CD4-positive, alpha-beta T cell (primary cell): Measurements from ENCODE around the gene TOMM22. TPM values are rescaled to one million over a fixed set of nuclear protein-coding genes. Genes with fewer than 3 reads are reported as not detected.

Experiments used
- ATAC-seq: fragments of 200-7000 bp; cut with Tn5 transposase; one replicate; pipeline ENCODE4 v1.10.0; 2022; ENCODE audit warnings: mild to moderate bottlenecking; ENCODE audit not compliant: poor library complexity
- CTCF ChIA-PET: fragments of 350-600 bp; sonication (Branson Sonifier 250); formaldehyde crosslinking; loops from one replicate; lab custom pipeline; 2021; ENCODE audit warnings: antibody characterized with exemption, inconsistent platforms; lab: Charles Lee
- POLR2A ChIA-PET: fragments of 350-600 bp; sonication (Branson Sonifier 250); formaldehyde crosslinking; loops from one replicate; lab custom pipeline; 2021; ENCODE audit warnings: antibody characterized with exemption, inconsistent platforms; lab: Charles Lee
- DNase-seq, 14 experiments: peaks; one replicate each; pipeline ENCODE4 v3.0.0-alpha.2; 2013 to 2020; ENCODE audit warnings: mixed read lengths in 2 of 14
- H3K27ac ChIP-seq, 2 donors: one replicate each; pipeline versions ENCODE4 v1.5.1 to v1.7.0; 2013; ENCODE audit warnings: low read length in 2 of 2, low read depth in 1 of 2, mild to moderate bottlenecking in 1 of 2
- H3K27me3 ChIP-seq, 2 experiments: 1 replicate in 1 of 2; 2 replicates in 1 of 2; pipeline versions ENCODE4 v1.6.1 to v1.7.0; 2013; ENCODE audit warnings: low read length in 2 of 2, control low read depth in 1 of 2, mild to moderate bottlenecking in 1 of 2, moderate library complexity in 1 of 2; ENCODE audit not compliant: insufficient read depth in 2 of 2, control insufficient read depth in 1 of 2
- H3K36me3 ChIP-seq: one replicate; pipeline ENCODE4 v1.6.1; 2013; ENCODE audit warnings: low read length, control low read depth; ENCODE audit not compliant: insufficient read depth
- H3K4me1 ChIP-seq: one replicate; pipeline ENCODE4 v1.6.1; 2013; ENCODE audit warnings: low read length, control low read depth; ENCODE audit not compliant: insufficient read depth
- H3K4me3 ChIP-seq: one replicate; pipeline ENCODE4 v1.5.1; 2013; ENCODE audit warnings: mild to moderate bottlenecking, low read length, moderate library complexity
- H3K9me3 ChIP-seq, 2 experiments: 1 replicate in 1 of 2; 2 replicates in 1 of 2; pipeline versions ENCODE4 v1.6.1 to v1.7.0; 2013; ENCODE audit warnings: low read length in 2 of 2, mild to moderate bottlenecking in 2 of 2, control low read depth in 1 of 2, moderate library complexity in 1 of 2; ENCODE audit not compliant: control insufficient read depth in 1 of 2, insufficient read depth in 1 of 2
- H3K27ac Mint-ChIP-seq: one replicate; pipeline ENCODE4 v1.8.0; 2020; ENCODE audit warnings: mixed read lengths
- H3K27me3 Mint-ChIP-seq: one replicate; pipeline ENCODE4 v1.8.0; 2021; ENCODE audit warnings: mixed read lengths
- H3K36me3 Mint-ChIP-seq: one replicate; pipeline ENCODE4 v1.8.0; 2021; ENCODE audit warnings: low read depth, mixed read lengths
- H3K4me1 Mint-ChIP-seq: one replicate; pipeline ENCODE4 v1.8.0; 2021; ENCODE audit warnings: low read depth, mixed read lengths
- H3K4me3 Mint-ChIP-seq: one replicate; pipeline ENCODE4 v1.8.0; 2020; ENCODE audit warnings: mild to moderate bottlenecking, mixed read lengths
- H3K9me3 Mint-ChIP-seq: one replicate; pipeline ENCODE4 v1.8.0; 2020; ENCODE audit warnings: mixed read lengths
- intact Hi-C, 2 experiments: fragments of 100-400 bp; cut with DNase I in 1 of 2; cut with micrococcal nuclease in 1 of 2; formaldehyde crosslinking; loops; one replicate each; pipeline versions ENCODE4 v1.15.1 to v1.9.0; 2023 to 2025; cut with DNase I, micrococcal nuclease
- total RNA-seq, 174 experiments: library from RNA in 2 of 174; stranded (reverse) in 2 of 174; gene quantifications; one replicate each; pipeline ENCODE4 v1.2.3 and lab custom pipeline; 2021 to 2026
- TF ChIP-seq, protein P1 (sequence below): fragments of 200-600 bp; IDR thresholded peaks from one replicate; pipeline ENCODE4 v1.8.0; 2022; ENCODE audit warnings: antibody characterized with exemption, mild to moderate bottlenecking

The TOMM22 gene
- total RNA-seq, 2 experiments from 2014 or later, result 53.7 to 54.8 TPM

DNA sequence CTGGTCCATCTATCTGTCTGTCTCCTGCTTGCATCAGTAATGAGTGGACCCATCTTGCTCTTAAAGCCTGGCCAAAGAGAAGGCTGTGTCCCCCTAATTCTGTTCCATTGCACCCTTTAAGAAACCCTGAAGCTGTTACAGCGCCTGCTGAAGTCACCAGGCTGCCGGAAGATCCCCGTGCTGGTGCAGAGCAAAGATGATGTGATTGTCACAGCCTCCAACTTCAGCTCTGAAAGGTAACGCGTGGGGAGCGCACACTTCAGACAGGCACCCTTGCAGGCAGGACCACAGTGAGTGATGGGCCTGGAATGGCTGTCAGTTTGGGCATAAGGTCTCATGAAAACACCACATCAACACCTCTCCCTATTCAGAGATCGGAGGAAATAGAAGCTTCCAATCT, 42.4 kb downstream of the TOMM22 start:
- no peak for ATAC-seq
- ChIA-PET CTCF (interaction anchor here (0.6 to 2.0 kb wide), 7 partner anchors 16 to 1152 kb away, joined by 3 to 22 read pairs (median 9); partner anchors contain the start of genes GTPBP1 and TOMM22), POLR2A (interaction anchor here (0.8 to 21.7 kb wide), 7 partner anchors 10 to 408 kb away, joined by 3 to 752 read pairs (median 8); partner anchors contain the start of genes GTPBP1 and SUN2)
- Histone ChIP-seq H3K36me3 (peaks cover 90% of the 10 kb centered on the region), H3K4me1 (no peaks in the 10 kb centered on the region), H3K27ac (no peak overlapping the region), H3K9me3 (no peaks in the 10 kb centered on the region), H3K27me3 (no peaks in the 10 kb centered on the region), H3K4me3 (no peak overlapping the region)
- intact Hi-C loops, result no loop called here
- Mint-ChIP-seq H3K36me3 (peaks cover 97% of the 10 kb centered on the region), H3K4me1 (peaks cover 13% of the 10 kb centered on the region), H3K27me3 (no peaks in the 10 kb centered on the region), H3K4me3 (no peak overlapping the region), H3K27ac (no peak overlapping the region), H3K9me3 (no peaks in the 10 kb centered on the region)
- TF ChIP-seq, protein P1, sequence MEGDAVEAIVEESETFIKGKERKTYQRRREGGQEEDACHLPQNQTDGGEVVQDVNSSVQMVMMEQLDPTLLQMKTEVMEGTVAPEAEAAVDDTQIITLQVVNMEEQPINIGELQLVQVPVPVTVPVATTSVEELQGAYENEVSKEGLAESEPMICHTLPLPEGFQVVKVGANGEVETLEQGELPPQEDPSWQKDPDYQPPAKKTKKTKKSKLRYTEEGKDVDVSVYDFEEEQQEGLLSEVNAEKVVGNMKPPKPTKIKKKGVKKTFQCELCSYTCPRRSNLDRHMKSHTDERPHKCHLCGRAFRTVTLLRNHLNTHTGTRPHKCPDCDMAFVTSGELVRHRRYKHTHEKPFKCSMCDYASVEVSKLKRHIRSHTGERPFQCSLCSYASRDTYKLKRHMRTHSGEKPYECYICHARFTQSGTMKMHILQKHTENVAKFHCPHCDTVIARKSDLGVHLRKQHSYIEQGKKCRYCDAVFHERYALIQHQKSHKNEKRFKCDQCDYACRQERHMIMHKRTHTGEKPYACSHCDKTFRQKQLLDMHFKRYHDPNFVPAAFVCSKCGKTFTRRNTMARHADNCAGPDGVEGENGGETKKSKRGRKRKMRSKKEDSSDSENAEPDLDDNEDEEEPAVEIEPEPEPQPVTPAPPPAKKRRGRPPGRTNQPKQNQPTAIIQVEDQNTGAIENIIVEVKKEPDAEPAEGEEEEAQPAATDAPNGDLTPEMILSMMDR, result no peak
- peak in 1 of 14 experiments; percentile 17 for DNase-seq

DNA sequence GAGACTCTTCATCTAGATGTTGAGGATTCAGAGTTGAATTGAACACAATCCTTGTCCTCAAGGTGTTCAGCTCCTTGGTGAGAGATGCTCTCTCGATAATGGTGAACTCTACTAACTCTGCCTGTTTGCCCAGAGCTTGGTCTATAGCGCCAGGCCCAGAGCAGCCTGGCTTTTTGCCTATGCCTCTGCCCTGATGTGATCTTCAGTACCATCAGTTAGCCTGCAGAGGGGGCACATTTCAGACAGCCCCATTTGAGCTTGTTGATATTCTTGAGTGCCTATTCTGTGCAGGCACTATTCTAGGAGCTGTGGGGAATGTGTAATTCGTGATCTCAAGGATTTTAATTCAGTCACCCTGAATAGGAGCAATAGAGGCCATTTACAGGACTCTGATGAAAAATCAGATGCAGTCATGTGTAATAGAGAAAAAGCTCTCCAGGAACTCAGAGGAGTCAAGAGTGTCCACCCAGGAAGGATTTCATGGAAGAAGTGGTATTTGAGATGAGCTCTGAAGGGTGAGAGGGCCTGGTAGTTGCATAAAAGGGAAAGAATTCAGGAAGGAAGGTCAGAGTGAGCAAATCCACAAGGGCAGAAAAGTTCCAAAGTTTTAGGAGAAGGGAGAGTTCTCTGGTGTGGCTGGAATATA, 43.3 kb downstream of the TOMM22 start:
- peaks cover 1% of the 10 kb centered on the region for H3K4me1 ChIP-seq
- Mint-ChIP-seq H3K27ac (peak overlapping the region; percentile 78), H3K4me3 (no peak overlapping the region), H3K36me3 (peaks cover 100% of the 10 kb centered on the region), H3K4me1 (peaks cover 15% of the 10 kb centered on the region), H3K27me3 (no peaks in the 10 kb centered on the region), H3K9me3 (no peaks in the 10 kb centered on the region)
- peak in 7 of 14 experiments; percentile 22 to 75 (median 53) for DNase-seq
- no peaks in the 10 kb centered on the region for H3K9me3 ChIP-seq
- H3K27me3 ChIP-seq, result no peaks in the 10 kb centered on the region
- TF ChIP-seq, protein P1, result peak; percentile 62
- H3K4me3 ChIP-seq, result no peak overlapping the region
- ChIA-PET CTCF (interaction anchor here (0.6 to 2.0 kb wide), 14 partner anchors 9 to 1151 kb away, joined by 3 to 22 read pairs (median 5); partner anchors contain the start of genes GTPBP1 and TOMM22), POLR2A (interaction anchor here (0.8 to 21.7 kb wide), 7 partner anchors 9 to 409 kb away, joined by 3 to 752 read pairs (median 8); partner anchors contain the start of genes GTPBP1 and SUN2)
- ATAC-seq, result peak; percentile 92
- H3K36me3 ChIP-seq, result peaks cover 95% of the 10 kb centered on the region
- H3K27ac ChIP-seq, result no peak overlapping the region
- intact Hi-C loops, result no loop called here

DNA sequence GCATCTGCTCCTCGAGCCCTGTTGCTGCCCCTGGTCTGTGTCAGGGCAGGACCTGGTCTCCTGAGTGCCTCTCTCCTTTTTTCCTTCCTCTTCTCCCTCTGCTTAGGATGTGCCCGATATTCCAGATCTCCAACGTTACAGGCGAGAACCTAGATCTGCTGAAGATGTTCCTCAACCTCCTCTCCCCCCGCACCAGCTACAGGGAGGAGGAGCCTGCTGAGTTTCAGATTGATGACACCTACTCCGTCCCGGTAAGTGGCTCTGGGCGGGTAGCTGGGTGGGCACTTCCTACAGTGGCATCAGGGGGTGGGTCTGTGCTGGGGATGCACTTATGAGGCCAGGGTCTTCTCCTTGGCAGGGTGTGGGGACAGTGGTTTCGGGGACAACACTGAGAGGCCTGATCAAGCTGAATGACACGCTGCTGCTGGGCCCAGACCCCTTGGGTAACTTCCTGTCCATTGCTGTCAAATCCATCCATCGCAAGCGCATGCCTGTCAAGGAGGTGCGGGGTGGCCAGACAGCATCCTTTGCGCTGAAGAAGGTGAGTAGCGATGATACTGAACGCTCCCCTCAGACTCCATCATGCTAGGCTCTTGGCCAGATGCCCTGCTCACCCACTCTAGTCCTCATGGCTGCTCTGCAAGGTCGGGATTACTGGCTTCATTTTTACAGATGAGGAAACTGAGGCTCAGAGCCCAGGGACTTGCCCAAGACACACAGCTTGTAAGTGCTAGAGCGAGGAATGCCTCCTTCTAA, 44.3 kb downstream of the TOMM22 start:
- DNase-seq (no peak), ATAC-seq (no peak)
- Histone ChIP-seq H3K27ac (no peak overlapping the region), H3K27me3 (no peaks in the 10 kb centered on the region), H3K9me3 (no peaks in the 10 kb centered on the region), H3K4me1 (peaks cover 4% of the 10 kb centered on the region), H3K4me3 (no peak overlapping the region), H3K36me3 (peaks cover 100% of the 10 kb centered on the region)
- Mint-ChIP-seq H3K9me3 (no peaks in the 10 kb centered on the region), H3K27me3 (no peaks in the 10 kb centered on the region), H3K36me3 (peaks cover 100% of the 10 kb centered on the region), H3K4me1 (peaks cover 19% of the 10 kb centered on the region), H3K4me3 (no peak overlapping the region), H3K27ac (peak overlapping the region; percentile 78)
- TF ChIP-seq, protein P1, result no peak
- intact Hi-C loops, result no loop called here
- ChIA-PET CTCF (interaction anchor here (0.7 to 2.0 kb wide), 3 partner anchors 8 to 32 kb away, joined by 4 to 20 read pairs (median 6); no protein-coding TSS in a partner anchor), POLR2A (interaction anchor here (1.5 to 21.7 kb wide), 3 partner anchors 8 to 26 kb away, joined by 3 to 752 read pairs (median 48); partner anchors contain the start of gene SUN2)
